Activated T-cell treated with anti-CD3 and anti-CD28 coated beads, Interleukin-2, amount 50 U/mL, for 4 hours (primary cell): Measurements from ENCODE around the gene NARS2. TPM values are rescaled to one million over a fixed set of nuclear protein-coding genes. Genes with fewer than 3 reads are reported as not detected.
"Not testable (repeated sequence)": the region's sequence is repeated elsewhere in the genome, so short reads cannot be mapped to it uniquely, and the experiment has no call there.

Experiments used
- ATAC-seq, 2 donors: fragments of 200-7000 bp; cut with Tn5 transposase; one replicate each; pipeline ENCODE4 v1.10.0; 2021
- DNase-seq: peaks from one replicate; pipeline ENCODE4 v3.0.0-alpha.2; 2020
- H3K27me3 Mint-ChIP-seq: one replicate; pipeline ENCODE4 v1.8.0; 2021; ENCODE audit warnings: low read depth, mixed read lengths
- H3K36me3 Mint-ChIP-seq: one replicate; pipeline ENCODE4 v1.8.0; 2022; ENCODE audit warnings: mixed read lengths; ENCODE audit not compliant: insufficient read depth
- H3K4me1 Mint-ChIP-seq: one replicate; pipeline ENCODE4 v1.8.0; 2021; ENCODE audit warnings: low read depth, mixed read lengths
- H3K4me3 Mint-ChIP-seq: one replicate; pipeline ENCODE4 v1.8.0; 2021; ENCODE audit warnings: mild to moderate bottlenecking, moderate library complexity, mixed read lengths
- H3K9me3 Mint-ChIP-seq: one replicate; pipeline ENCODE4 v1.8.0; 2021; ENCODE audit warnings: mixed read lengths
- total RNA-seq, 3 donors: library from RNA; stranded (reverse); gene quantifications; one replicate each; pipeline ENCODE4 v1.2.1, GENCODE V29; 2021

The NARS2 gene
- total RNA-seq, 3 donors from 2014 or later, result 15.6 to 25.3 (median 23.2) TPM

DNA sequence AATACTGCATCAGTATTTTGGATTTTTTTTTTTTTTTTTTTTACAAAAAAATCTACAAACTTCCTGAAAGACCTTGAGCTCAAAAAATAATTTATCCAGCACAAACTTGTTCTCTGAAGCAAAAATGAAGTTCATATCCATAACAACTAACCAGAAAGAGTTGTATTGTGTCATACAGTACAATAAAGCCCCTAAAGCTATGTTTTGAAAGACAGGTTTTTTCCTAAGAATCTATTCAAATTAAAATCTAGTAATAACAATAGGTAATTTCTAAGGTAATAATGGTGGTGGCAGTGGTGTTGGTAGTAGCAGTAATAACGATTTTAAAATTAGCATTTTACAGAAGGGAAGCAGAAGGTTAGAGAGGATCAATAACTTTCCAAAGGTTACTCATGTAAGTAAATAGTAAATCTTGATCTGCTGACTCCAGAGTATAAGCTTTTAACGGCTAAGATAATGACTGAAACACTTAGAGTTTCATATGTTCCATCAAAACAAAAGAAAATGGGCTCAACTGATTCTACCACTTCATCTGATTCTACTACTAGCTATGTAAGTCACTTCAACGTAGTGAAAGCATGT, 103.7 kb downstream of the NARS2 start:
- Mint-ChIP-seq H3K9me3 (peaks cover 7% of the 10 kb centered on the region), H3K4me3 (no peak overlapping the region), H3K27me3 (no peaks in the 10 kb centered on the region), H3K36me3 (peaks cover 31% of the 10 kb centered on the region), H3K4me1 (peaks cover 6% of the 10 kb centered on the region)
- ATAC-seq (no peak), DNase-seq (no peak)

DNA sequence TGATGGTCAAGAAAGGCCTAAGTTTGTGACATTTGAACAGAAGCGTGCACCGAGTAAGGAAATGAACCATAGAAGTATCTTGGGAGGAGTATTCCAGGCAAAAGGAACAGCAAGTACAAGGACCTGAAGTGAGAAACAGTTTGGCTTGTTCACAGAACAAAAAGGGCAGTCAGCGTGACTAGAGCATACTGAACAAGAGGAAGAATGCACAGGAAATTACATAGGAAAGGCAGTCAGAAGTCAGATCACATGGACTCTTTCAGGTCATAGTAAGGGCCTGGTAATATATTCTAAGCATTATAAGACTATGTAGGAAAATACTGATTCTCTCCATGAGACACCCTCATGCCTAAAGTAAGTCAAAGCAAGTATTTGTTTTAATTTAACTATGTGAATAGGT, 104.8 kb downstream of the NARS2 start:
- peaks cover 14% of the 10 kb centered on the region for H3K4me1 Mint-ChIP-seq
- peaks cover 32% of the 10 kb centered on the region for H3K36me3 Mint-ChIP-seq
- no peaks in the 10 kb centered on the region for H3K27me3 Mint-ChIP-seq
- H3K4me3 Mint-ChIP-seq, result no peak overlapping the region
- DNase-seq (no peak), ATAC-seq (no peak)
- H3K9me3 Mint-ChIP-seq, result peaks cover 7% of the 10 kb centered on the region

DNA sequence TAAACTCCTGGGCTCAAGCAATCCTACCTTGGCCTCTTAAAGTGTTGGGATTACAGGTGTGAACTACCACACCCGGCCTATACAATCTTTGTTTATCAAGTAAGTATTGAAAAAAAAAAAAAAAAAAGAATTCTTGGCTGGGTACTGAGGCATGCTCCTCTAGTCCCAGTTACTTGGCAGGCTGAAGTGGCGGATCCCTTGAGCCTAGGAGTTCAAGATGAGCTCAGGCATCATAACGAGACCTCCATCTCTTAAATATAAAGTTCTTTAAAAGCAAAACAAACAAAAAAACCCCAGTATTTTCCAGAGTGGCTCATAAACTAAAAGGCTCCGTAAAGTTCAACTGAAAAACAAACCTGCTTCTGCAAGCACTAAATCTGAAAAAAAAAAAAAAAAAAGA, 106.7 kb downstream of the NARS2 start:
- DNase-seq (no peak), ATAC-seq (no peak)
- Mint-ChIP-seq H3K9me3 (peaks cover 7% of the 10 kb centered on the region), H3K4me1 (peaks cover 22% of the 10 kb centered on the region), H3K27me3 (no peaks in the 10 kb centered on the region), H3K36me3 (peaks cover 29% of the 10 kb centered on the region), H3K4me3 (no peak overlapping the region)

DNA sequence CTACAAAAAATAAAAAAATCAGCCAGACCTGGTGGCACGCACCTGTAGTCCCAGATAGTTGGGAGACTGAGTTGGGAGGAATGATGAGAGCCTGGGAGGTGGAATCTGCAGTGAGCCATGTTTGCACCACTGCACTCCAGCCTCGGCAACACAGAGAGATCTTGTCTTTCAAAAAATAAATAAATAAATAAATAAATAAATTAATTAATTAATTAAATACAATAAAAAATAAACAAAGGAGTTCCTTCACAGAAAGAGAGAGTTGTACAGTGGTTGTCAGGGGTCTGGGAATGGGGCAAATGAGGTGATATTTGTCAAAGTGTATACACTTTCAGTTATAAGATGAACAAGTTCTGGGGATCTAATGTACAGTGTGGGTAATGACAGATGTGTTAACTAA, 107.3 kb downstream of the NARS2 start:
- Mint-ChIP-seq H3K4me3 (no peak overlapping the region), H3K9me3 (peaks cover 6% of the 10 kb centered on the region), H3K36me3 (peaks cover 24% of the 10 kb centered on the region), H3K27me3 (no peaks in the 10 kb centered on the region), H3K4me1 (peaks cover 22% of the 10 kb centered on the region)
- no peak for DNase-seq
- no peak for ATAC-seq

DNA sequence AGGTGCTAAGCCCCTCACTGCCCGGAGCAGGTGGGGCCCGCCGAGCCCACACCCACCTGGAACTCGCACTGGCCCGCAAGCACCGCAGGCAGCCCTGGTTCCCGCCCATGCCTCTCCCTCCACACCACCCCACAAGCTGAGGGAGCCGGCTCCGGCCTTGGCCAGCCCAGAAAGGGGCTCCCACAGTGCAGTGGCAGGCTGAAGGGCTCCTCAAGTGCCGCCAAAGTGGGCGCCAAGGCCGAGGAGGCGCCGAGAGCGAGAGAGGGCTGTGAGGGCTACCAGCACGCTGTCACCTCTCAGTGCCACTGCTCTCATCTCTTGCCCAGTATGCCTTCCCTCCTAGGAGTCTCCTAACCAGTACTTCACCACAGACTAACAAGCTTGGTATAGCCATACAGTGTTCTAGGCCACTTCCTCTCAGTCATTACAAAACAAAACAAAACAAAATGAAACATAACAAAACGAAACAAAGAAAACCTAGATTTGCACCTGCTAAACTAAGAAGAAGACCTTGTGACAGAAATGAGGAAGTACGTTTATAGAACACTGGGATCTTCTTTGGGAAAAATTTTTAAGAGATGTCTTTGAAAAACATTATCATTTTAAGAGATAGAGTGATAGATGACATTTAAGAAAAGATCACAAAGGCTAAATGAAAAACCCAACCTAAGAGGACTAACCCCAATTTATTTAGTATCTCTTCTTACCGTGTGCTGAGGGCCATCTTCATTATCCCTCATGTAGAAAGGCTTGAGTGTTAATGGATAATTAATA, 109.3 kb downstream of the NARS2 start:
- no peaks in the 10 kb centered on the region for H3K9me3 Mint-ChIP-seq
- peak overlapping the region; percentile 71 for H3K4me3 Mint-ChIP-seq
- peak; percentile 96 to 99 for ATAC-seq
- DNase-seq, result no peak
- H3K27me3 Mint-ChIP-seq, result no peaks in the 10 kb centered on the region
- peaks cover 30% of the 10 kb centered on the region for H3K36me3 Mint-ChIP-seq
- peaks cover 22% of the 10 kb centered on the region for H3K4me1 Mint-ChIP-seq

DNA sequence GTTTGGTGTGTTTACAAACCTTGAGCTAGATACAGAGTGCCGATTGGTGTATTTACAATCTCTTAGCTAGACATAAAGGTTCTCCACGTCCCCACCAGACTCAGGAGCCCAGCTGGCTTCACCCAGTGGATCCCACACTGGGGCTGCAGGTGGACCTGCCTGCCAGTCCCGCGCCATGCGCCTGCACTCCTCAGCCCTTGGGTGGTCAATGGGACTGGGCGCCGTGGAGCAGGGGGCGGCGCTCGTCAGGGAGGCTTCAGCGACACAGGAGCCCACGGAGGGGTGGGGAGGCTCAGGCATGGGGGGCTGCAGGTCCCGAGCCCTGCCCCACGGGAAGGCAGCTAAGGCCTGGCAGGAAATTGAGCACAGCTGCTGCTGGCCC, 109.9 kb downstream of the NARS2 start:
- Mint-ChIP-seq H3K36me3 (peaks cover 35% of the 10 kb centered on the region), H3K4me1 (peaks cover 20% of the 10 kb centered on the region)
- H3K27me3 Mint-ChIP-seq, ATAC-seq, H3K9me3 Mint-ChIP-seq, H3K4me3 Mint-ChIP-seq, DNase-seq: not testable (repeated sequence)

DNA sequence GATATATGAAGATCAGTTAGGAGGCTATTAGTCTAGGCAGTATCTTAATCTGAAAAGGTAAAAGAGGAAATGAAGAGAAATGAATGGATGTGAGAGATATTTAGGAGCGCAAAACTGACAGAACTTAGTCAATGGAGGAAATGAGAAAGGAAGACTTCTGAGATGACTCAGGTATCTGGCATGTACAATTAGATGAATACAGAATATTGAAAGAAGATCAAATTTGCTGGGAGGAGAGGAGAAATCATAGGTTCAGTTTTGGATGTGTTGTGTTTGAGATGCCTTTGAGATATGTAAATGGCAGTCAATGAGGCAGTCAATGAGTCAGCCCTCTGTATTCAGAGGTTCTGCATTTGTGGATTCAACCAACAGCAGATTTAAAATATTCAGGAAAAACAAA, 114.2 kb downstream of the NARS2 start:
- DNase-seq, result no peak
- Mint-ChIP-seq H3K4me1 (peaks cover 13% of the 10 kb centered on the region), H3K36me3 (peaks cover 49% of the 10 kb centered on the region), H3K4me3 (no peak overlapping the region), H3K9me3 (no peaks in the 10 kb centered on the region), H3K27me3 (no peaks in the 10 kb centered on the region)
- no peak for ATAC-seq

DNA sequence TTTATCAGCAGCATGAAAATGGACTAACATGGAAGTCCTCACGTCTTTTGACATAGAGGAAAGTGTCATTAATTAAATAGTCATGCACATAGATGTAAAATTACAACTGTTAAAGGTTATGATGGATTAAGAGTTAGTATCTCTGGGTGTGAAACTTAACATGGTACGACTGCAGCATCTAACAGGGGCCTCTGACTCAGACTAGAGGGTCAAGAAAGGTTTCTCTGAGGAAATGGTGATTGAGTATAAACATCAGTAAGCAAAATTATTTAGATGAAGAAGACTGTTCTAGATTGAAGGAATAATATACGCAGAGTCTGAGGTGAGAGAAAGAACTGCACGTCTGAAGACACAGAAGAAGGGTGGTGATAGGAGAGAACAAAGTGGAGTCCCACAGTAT, 114.9 kb downstream of the NARS2 start:
- DNase-seq, result no peak
- no peaks in the 10 kb centered on the region for H3K9me3 Mint-ChIP-seq
- H3K4me1 Mint-ChIP-seq, result peaks cover 10% of the 10 kb centered on the region
- H3K36me3 Mint-ChIP-seq, result peaks cover 49% of the 10 kb centered on the region
- ATAC-seq, result no peak
- no peak overlapping the region for H3K4me3 Mint-ChIP-seq
- no peaks in the 10 kb centered on the region for H3K27me3 Mint-ChIP-seq

DNA sequence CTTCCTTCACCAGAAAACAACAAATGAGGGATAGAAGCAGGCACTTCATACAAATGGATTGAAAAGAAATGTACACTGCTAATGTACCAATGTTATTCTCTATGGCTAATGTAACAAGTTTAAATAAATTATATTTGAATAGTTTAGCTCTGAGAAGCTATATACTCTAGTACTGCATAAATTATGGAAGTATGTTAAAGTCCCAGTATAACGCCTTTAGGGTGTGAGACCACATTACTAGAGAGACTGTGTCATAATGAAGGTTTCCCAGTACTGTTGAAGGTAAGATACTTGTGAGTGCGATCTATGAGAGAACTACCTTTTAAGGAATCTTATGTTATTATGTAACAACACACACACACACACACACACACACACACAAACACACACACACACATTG, 117.2 kb downstream of the NARS2 start:
- no peak overlapping the region for H3K4me3 Mint-ChIP-seq
- ATAC-seq (no peak), DNase-seq (no peak)
- peaks cover 11% of the 10 kb centered on the region for H3K4me1 Mint-ChIP-seq
- no peaks in the 10 kb centered on the region for H3K27me3 Mint-ChIP-seq
- H3K9me3 Mint-ChIP-seq, result no peaks in the 10 kb centered on the region
- H3K36me3 Mint-ChIP-seq, result peaks cover 40% of the 10 kb centered on the region

DNA sequence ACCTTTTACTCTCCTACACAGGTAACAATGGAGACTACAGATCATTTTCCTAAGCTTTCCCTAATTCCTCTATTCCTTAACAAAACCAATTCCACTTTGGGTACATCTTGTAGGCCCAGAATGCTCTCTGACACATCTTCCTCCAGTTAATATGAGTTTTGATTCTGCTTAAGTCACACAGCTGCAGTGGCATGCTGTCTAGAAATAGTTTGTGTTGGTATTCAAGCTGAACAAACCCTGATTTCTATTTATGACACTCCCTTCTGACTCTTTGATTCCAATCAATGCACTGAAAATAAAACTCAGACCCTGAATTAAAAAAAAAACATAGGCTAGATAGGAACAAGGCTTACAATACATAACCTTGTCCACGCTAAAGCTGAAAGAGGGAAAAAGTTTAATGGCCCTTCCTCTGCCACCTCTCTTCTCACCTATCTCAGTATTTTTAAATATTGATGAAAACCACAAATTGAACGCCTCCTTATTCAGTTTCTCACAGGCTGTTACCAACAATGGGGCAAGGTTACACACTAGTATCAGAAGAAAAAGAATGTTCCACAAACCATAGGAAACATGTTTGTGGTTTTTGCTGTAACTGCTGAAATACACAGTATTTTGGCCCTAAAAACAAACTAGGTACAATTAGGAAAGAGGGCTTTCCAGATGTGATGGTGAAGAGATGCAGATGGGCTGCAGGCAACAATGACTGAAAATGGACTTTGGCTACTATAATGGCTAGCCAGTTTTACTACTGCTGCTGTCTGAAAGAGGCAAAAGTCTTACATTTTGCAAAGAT, 121.3 kb downstream of the NARS2 start:
- ATAC-seq (no peak), DNase-seq (no peak)
- peaks cover 19% of the 10 kb centered on the region for H3K36me3 Mint-ChIP-seq
- H3K4me1 Mint-ChIP-seq, result peaks cover 15% of the 10 kb centered on the region
- H3K27me3 Mint-ChIP-seq, result no peaks in the 10 kb centered on the region
- H3K4me3 Mint-ChIP-seq, result no peak overlapping the region
- H3K9me3 Mint-ChIP-seq, result no peaks in the 10 kb centered on the region

DNA sequence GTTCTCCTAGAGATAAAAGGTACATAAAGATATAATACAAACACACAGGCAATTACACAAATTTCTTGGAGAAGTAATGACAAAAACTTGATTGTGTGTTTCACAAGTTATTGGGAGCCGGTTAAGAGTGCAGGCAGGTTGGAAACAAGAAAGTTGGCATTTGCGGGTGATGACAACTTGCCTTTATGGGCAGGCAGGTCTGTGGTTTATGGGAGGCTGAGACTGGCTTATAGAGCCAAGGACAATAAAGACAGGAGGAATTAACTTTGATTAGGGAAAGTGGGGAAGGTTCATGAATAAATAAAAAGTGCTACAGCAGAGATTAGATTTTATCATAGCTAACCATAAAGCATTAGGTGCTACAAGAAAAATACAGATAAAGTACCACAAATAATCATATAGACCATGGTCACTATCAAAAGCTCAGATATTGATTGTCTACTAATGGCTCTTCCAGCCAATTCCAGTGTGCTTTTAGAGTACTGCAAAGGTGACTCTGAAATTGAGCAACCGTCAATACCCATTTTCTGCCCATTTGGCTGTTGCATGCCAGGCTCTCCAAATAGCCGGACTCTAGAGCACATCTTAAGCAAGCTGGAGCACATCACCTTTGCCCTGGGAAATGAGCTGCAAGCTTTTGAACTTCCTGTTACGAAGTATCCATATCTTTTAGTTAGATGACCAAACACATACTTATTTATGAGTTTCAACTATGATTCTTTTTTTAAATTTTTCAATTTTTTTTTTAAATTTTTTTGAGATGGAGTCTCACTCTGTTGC, 123.1 kb downstream of the NARS2 start:
- Mint-ChIP-seq H3K9me3 (no peaks in the 10 kb centered on the region), H3K36me3 (peaks cover 15% of the 10 kb centered on the region)

DNA sequence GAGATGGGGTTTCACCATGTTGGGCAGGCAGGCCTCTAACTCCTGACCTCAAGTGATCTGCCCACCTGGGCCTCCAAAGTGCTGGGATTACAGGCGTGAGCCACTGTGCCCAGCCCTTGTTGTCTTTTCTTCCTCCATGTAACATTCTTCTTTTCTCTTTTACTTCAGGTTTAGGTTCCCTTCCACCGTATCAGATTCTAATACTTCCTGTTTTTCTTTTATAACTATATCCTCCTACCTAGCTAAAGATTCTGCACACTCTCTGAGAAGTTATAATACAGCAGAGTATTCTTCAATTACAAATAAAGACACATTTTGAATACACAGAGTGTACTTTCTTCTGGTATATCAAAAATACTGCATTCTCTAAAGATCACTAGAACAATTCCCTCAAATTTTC, 123.8 kb downstream of the NARS2 start:
- ATAC-seq, result no peak
- H3K4me3 Mint-ChIP-seq, result no peak overlapping the region
- no peaks in the 10 kb centered on the region for H3K9me3 Mint-ChIP-seq
- H3K27me3 Mint-ChIP-seq, result no peaks in the 10 kb centered on the region
- H3K36me3 Mint-ChIP-seq, result peaks cover 13% of the 10 kb centered on the region
- DNase-seq, result no peak
- peaks cover 15% of the 10 kb centered on the region for H3K4me1 Mint-ChIP-seq

More for the DNA sequence above, 123.1 kb downstream of the NARS2 start:
- Mint-ChIP-seq H3K4me1 (peaks cover 15% of the 10 kb centered on the region), H3K27me3 (no peaks in the 10 kb centered on the region), H3K4me3 (no peak overlapping the region)
- DNase-seq (no peak), ATAC-seq (no peak)

DNA sequence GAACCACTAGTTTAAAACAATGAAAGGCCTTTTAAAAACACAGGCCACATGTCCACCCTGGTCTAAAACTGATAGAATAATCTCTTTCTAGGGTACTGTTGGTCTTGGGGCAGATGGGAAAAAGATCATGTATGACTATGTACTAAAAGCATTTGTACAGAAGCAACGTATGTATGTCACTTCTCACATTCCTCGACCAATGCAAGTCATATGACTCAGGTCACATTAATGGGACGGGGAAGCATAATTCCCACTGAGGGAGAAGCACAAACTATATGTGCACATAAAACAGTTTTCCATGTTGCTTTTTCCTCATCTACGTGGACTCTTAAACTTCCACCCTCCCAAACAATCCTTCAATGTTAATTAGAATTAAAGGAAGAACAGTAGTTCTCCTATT, 124.8 kb downstream of the NARS2 start:
- DNase-seq (no peak), ATAC-seq (no peak)
- Mint-ChIP-seq H3K9me3 (no peaks in the 10 kb centered on the region), H3K4me3 (no peak overlapping the region), H3K27me3 (no peaks in the 10 kb centered on the region), H3K4me1 (peaks cover 15% of the 10 kb centered on the region), H3K36me3 (peaks cover 7% of the 10 kb centered on the region)

DNA sequence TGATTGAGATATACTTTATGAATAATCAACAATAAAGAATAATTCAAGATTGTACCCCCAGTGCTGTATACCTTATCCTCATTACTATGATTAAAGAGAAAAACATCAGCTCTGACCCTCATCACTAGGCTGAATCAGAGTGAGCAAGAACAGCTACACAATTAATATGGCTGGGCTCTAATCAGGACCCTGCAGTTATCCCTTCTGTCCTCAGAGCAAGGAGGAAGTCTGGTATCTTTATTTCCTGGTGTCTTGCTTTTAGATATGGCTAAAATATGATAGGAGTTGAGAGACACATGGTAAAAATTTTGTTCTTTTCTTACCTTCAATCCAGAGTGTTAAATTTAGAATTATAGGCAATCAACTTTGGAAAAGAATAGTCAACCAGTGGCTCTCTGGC, 128.5 kb downstream of the NARS2 start:
- Mint-ChIP-seq H3K4me3 (no peak overlapping the region), H3K9me3 (no peaks in the 10 kb centered on the region), H3K27me3 (no peaks in the 10 kb centered on the region), H3K4me1 (peaks cover 4% of the 10 kb centered on the region), H3K36me3 (peaks cover 24% of the 10 kb centered on the region)
- ATAC-seq (no peak), DNase-seq (no peak)
